NCI-H460 (cell line): ENCODE measurements around the gene KRTAP4-4. TPM values are rescaled to one million over a fixed set of nuclear protein-coding genes. Genes with fewer than 3 reads are reported as not detected.
"Not testable (repeated sequence)": the region's sequence is repeated elsewhere in the genome, so short reads cannot be mapped to it uniquely, and the experiment has no call there.

ENCODE experiments used
- DNase-seq: peaks from one replicate; pipeline ENCODE4 v3.0.0-alpha.2; 2016; ENCODE audit warnings: low read depth; ENCODE audit errors: extremely low read depth
- polyA plus RNA-seq: library from polyadenylated mRNA; depleted of rRNA; stranded (reverse); fragments of >200 nt; gene quantifications from 2 replicates; pipeline ENCODE4 v1.2.3, GENCODE V29; 2014; cell fraction: nucleus; rRNA removed
- total RNA-seq: library from RNA; depleted of rRNA; stranded (reverse); fragments of >200 nt; shearing (Covaris generic); gene quantifications from 2 replicates; pipeline ENCODE4 v1.2.3, GENCODE V29; 2014; rRNA removed

KRTAP4-4 gene
- total RNA-seq, result not detected in 2 replicates
- polyA plus RNA-seq, result not detected in 2 replicates

- no peak for DNase-seq
Measured at GRCh38 chr17:41160648-41161047, at the start of gene KRTAP4-4. KRTAP4-4 (minus strand) TSS chr17:41160748; CDS start chr17:41160691, 57 bp downstream.

- DNase-seq, result no peak
Measured at GRCh38 chr17:41199421-41200078, 39.0 kb upstream of the KRTAP4-4 start.

- DNase-seq, result no peak
Measured at GRCh38 chr17:41196068-41196467, 35.5 kb upstream of the KRTAP4-4 start.

GRCh38 chr17:41190328-41190727, 29.8 kb upstream of the KRTAP4-4 start:
- no peak for DNase-seq

- DNase-seq, result not testable (repeated sequence)
Measured at GRCh38 chr17:41189837-41190318, 29.3 kb upstream of the KRTAP4-4 start, which contains the start of gene KRTAP9-1. KRTAP9-1 (plus strand) TSS chr17:41189887; CDS start chr17:41189887, 0 bp downstream.

GRCh38 chr17:41186872-41187271, 26.3 kb upstream of the KRTAP4-4 start:
- DNase-seq, result no peak

- DNase-seq, result no peak
Measured at GRCh38 chr17:41185001-41185400, 24.5 kb upstream of the KRTAP4-4 start.

GRCh38 chr17:41184480-41184961, 24.0 kb upstream of the KRTAP4-4 start, which contains the start of gene KRTAP4-1:
KRTAP4-1 (minus strand) TSS chr17:41184911; CDS start chr17:41184854, 57 bp downstream.
- no peak for DNase-seq

- DNase-seq, result no peak
Measured at GRCh38 chr17:41178843-41179616, 18.5 kb upstream of the KRTAP4-4 start.

- DNase-seq, result no peak
Measured at GRCh38 chr17:41178341-41178740, 17.8 kb upstream of the KRTAP4-4 start.

- DNase-seq, result no peak
Measured at GRCh38 chr17:41177727-41178271, 17.3 kb upstream of the KRTAP4-4 start, which contains the start of gene KRTAP4-2. KRTAP4-2 (minus strand) TSS chr17:41178221; CDS start chr17:41178164, 57 bp downstream.

GRCh38 chr17:41176744-41177387, 16.3 kb upstream of the KRTAP4-4 start:
- DNase-seq, result no peak

GRCh38 chr17:41171886-41172285, 11.3 kb upstream of the KRTAP4-4 start:
- no peak for DNase-seq

GRCh38 chr17:41168121-41168520, 7.6 kb upstream of the KRTAP4-4 start, which contains the start of gene KRTAP4-3:
KRTAP4-3 (minus strand) TSS chr17:41168221; CDS start chr17:41168172, 49 bp downstream.
- no peak for DNase-seq

GRCh38 chr17:41167561-41167960, 7.0 kb upstream of the KRTAP4-4 start:
- no peak for DNase-seq

GRCh38 chr17:41163828-41164227, 3.3 kb upstream of the KRTAP4-4 start:
- no peak for DNase-seq

GRCh38 chr17:41160190-41160589, 358 bp downstream of the KRTAP4-4 start:
- not testable (repeated sequence) for DNase-seq

GRCh38 chr17:41153856-41154255, 6.7 kb downstream of the KRTAP4-4 start:
- no peak for DNase-seq

- DNase-seq, result no peak
Measured at GRCh38 chr17:41151525-41151924, 9.0 kb downstream of the KRTAP4-4 start.

- no peak for DNase-seq
Measured at GRCh38 chr17:41150026-41150425, 10.5 kb downstream of the KRTAP4-4 start.
